K562 (cell line): ENCODE results near the gene TSGA10. TPM values are rescaled to one million over a fixed set of nuclear protein-coding genes. Genes with fewer than 3 reads are reported as not detected.

ENCODE experiments used
- ATAC-seq: fragments of 200-7000 bp; cut with Tn5 transposase; 3 replicates; pipeline ENCODE4 v1.9.1; 2020; ENCODE audit warnings: moderate library complexity
- BruUV-seq: library from RNA; stranded (reverse); fragments of 400-500 nt; replicated peaks from 2 replicates; lab custom pipeline; 2021; lab: Mats Ljungman, UMichigan
- CTCF ChIA-PET: fragments of 300-600 bp; formaldehyde crosslinking; extraction: SDS; loops from one replicate; lab custom pipeline; 2021; ENCODE audit warnings: low intra/inter-chr PET ratio; lab: Yijun Ruan, JAX
- POLR2A ChIA-PET: fragments of 300-600, 350-650 bp; sonication (Branson Sonifier 250); formaldehyde crosslinking; extraction: SDS; loops from one replicate; lab custom pipeline; 2021; ENCODE audit warnings: antibody characterized with exemption, inconsistent platforms; lab: Yijun Ruan, JAX
- DNase-seq, 4 experiments: peaks; one replicate each; pipeline versions ENCODE4 v3.0.0 to v3.0.0-alpha.2; 2011 to 2018; ENCODE audit warnings: low spot score in 3 of 4, mixed read lengths in 3 of 4; ENCODE audit errors: extremely low read depth in 1 of 4
- FAIRE-seq: peaks from 2 replicates; lab custom pipeline; 2011; peaks lifted over from hg19 to GRCh38; lab: Jason Lieb, UNC
- H2AFZ ChIP-seq: 2 replicates; pipeline ENCODE4 v1.6.0; 2011; ENCODE audit warnings: low read depth, low read length, control low read depth, inconsistent platforms
- H3K27ac ChIP-seq: fragments of 200-600 bp; 3 replicates; pipeline ENCODE4 v1.8.0; 2011; ENCODE audit warnings: low read depth, mild to moderate bottlenecking, control low read depth, inconsistent platforms, low read length, moderate library complexity, mixed read lengths; ENCODE audit errors: extremely low read depth
- H3K27me3 ChIP-seq, 2 experiments: fragments of 300-600 bp in 1 of 2; 2 replicates in 1 of 2; 3 replicates in 1 of 2; pipeline versions ENCODE4 v1.6.0 to v1.8.0; 2011; ENCODE audit warnings: inconsistent platforms in 2 of 2, low read length in 2 of 2, mild to moderate bottlenecking in 1 of 2, mixed read lengths in 1 of 2, moderate library complexity in 1 of 2; ENCODE audit not compliant: control insufficient read depth in 2 of 2, insufficient read depth in 2 of 2
- H3K36me3 ChIP-seq: fragments of 300-600 bp; 3 replicates; pipeline ENCODE4 v1.8.0; 2011; ENCODE audit warnings: mild to moderate bottlenecking, low read length, inconsistent platforms; ENCODE audit not compliant: control insufficient read depth, insufficient read depth
- H3K4me1 ChIP-seq, 2 experiments: fragments of 200-600 bp in 1 of 2; replicated peaks in 1 of 2; 2 replicates in 1 of 2; 3 replicates in 1 of 2; pipeline versions ENCODE4 v1.5.1 to v1.8.0; 2011; ENCODE audit warnings: inconsistent platforms in 2 of 2, low read length in 2 of 2, mild to moderate bottlenecking in 1 of 2, mixed read lengths in 1 of 2, moderate library complexity in 1 of 2; ENCODE audit not compliant: control insufficient read depth in 2 of 2, insufficient read depth in 2 of 2
- H3K4me2 ChIP-seq: 2 replicates; pipeline ENCODE4 v1.6.1; 2011; ENCODE audit warnings: low read length, control low read depth, inconsistent platforms, mixed read lengths; ENCODE audit not compliant: insufficient read depth
- H3K4me3 ChIP-seq: fragments of 200-600 bp; sonication (generic), shearing (Covaris generic); 2 replicates; pipeline ENCODE4 v1.5.1; 2016; ENCODE audit warnings: control low read depth, inconsistent platforms
- H3K79me2 ChIP-seq: fragments of 200-600 bp; 3 replicates; pipeline ENCODE4 v1.8.0; 2011; ENCODE audit warnings: low read length, inconsistent platforms; ENCODE audit not compliant: control insufficient read depth, insufficient read depth
- H3K9ac ChIP-seq, 2 experiments: 2 replicates each; pipeline versions ENCODE4 v1.6.0 to v1.6.1; 2011; ENCODE audit warnings: low read depth in 2 of 2, low read length in 2 of 2, control low read depth in 1 of 2, inconsistent platforms in 1 of 2, mild to moderate bottlenecking in 1 of 2, mixed read lengths in 1 of 2; ENCODE audit not compliant: insufficient read depth in 1 of 2
- H3K9me1 ChIP-seq: one replicate; pipeline ENCODE4 v1.6.0; 2011; ENCODE audit warnings: inconsistent platforms, mild to moderate bottlenecking, low read length, moderate library complexity; ENCODE audit not compliant: control insufficient read depth, insufficient read depth
- H3K9me3 ChIP-seq: replicated peaks from 2 replicates; pipeline ENCODE4 v1.5.1; 2011; ENCODE audit warnings: low read depth, low read length, inconsistent platforms; ENCODE audit not compliant: control insufficient read depth, insufficient read depth
- H4K20me1 ChIP-seq: replicated peaks from 2 replicates; pipeline ENCODE4 v1.6.1; 2011; ENCODE audit warnings: low read length, inconsistent platforms, mixed read lengths; ENCODE audit not compliant: control insufficient read depth, insufficient read depth
- CAMTA2 ChIP-seq: fragments of 250-450 bp; sonication (Bioruptor Pico); conservative IDR thresholded peaks from 2 replicates; pipeline ENCODE4 v1.5.1; 2022
- DPF2 ChIP-seq: fragments of 450-650 bp; IDR thresholded peaks from 2 replicates; pipeline ENCODE4 v1.6.1; 2016
- ESRRB ChIP-seq: fragments of 250-450 bp; sonication (Bioruptor Pico); IDR thresholded peaks from 2 replicates; pipeline ENCODE4 v1.5.0; 2020; ENCODE audit warnings: mild to moderate bottlenecking, moderate library complexity, borderline replicate concordance
- ETV6 ChIP-seq, 3 experiments: fragments of 150-350 bp in 1 of 3; sonication (generic) in 1 of 3; formaldehyde crosslinking in 1 of 3; IDR thresholded peaks; 2 replicates each; pipeline versions ENCODE4 v1.6.1 to v1.8.0; 2014 to 2022; ENCODE audit warnings: borderline replicate concordance in 2 of 3, low read depth in 2 of 3, antibody characterized with exemption in 1 of 3, low read length in 1 of 3, mild to moderate bottlenecking in 1 of 3, missing genetic modification reagents in 1 of 3
- HDGF ChIP-seq: fragments of 450-650 bp; IDR thresholded peaks from 2 replicates; pipeline ENCODE4 v1.6.1; 2016
- HNRNPH1 ChIP-seq: fragments of 200-400 bp; formaldehyde crosslinking; optimal IDR thresholded peaks from 2 replicates; pipeline ENCODE3; 2017; ENCODE audit warnings: low read depth, mild to moderate bottlenecking, low read length, moderate library complexity
- MTA3 ChIP-seq: fragments of 450-650 bp; formaldehyde crosslinking; IDR thresholded peaks from 2 replicates; pipeline ENCODE4 v1.6.1; 2017; ENCODE audit warnings: mild to moderate bottlenecking, borderline replicate concordance
- NFRKB ChIP-seq: fragments of 450-650 bp; IDR thresholded peaks from 2 replicates; pipeline ENCODE4 v1.6.1; 2016; ENCODE audit warnings: low read depth
- NUFIP1 ChIP-seq: fragments of 450-650 bp; IDR thresholded peaks from 2 replicates; pipeline ENCODE4 v1.6.1; 2018; ENCODE audit not compliant: partially characterized antibody
- PHB2 ChIP-seq: fragments of 450-650 bp; IDR thresholded peaks from 2 replicates; pipeline ENCODE4 v1.6.1; 2017; ENCODE audit warnings: low read depth
- PHTF2 ChIP-seq: fragments of 250-450 bp; sonication (Bioruptor Pico); IDR thresholded peaks from 2 replicates; pipeline ENCODE4 v1.5.0; 2021; ENCODE audit warnings: mild to moderate bottlenecking
- POLR2A ChIP-seq: fragments of 450-650 bp; conservative IDR thresholded peaks from 2 replicates; pipeline ENCODE4 v1.6.1; 2016
- POLR2AphosphoS2 ChIP-seq: IDR thresholded peaks from 2 replicates; pipeline ENCODE4 v1.6.1; 2012; ENCODE audit warnings: low read length, improper control_type of control experiment
- SMAD1 ChIP-seq: fragments of 150-350 bp; IDR thresholded peaks from 2 replicates; pipeline ENCODE4 v1.6.1; 2014; ENCODE audit warnings: low read length, low read depth; ENCODE audit not compliant: partially characterized antibody
- STAT5B ChIP-seq: fragments of 250-450 bp; sonication (Bioruptor Pico); IDR thresholded peaks from 2 replicates; pipeline ENCODE4 v1.8.0; 2021; ENCODE audit warnings: mild to moderate bottlenecking, inconsistent platforms
- TARDBP ChIP-seq: fragments of 450-650 bp; IDR thresholded peaks from 2 replicates; pipeline ENCODE4 v1.6.1; 2016
- ZNF217 ChIP-seq: sonication (generic); formaldehyde crosslinking; IDR thresholded peaks from 2 replicates; pipeline ENCODE4 v1.8.0; 2022; ENCODE audit warnings: mild to moderate bottlenecking, missing genetic modification reagents
- ZNF76 ChIP-seq: fragments of 250-450 bp; sonication (Bioruptor Pico); IDR thresholded peaks from 2 replicates; pipeline ENCODE4 v1.4.0; 2020; ENCODE audit warnings: mild to moderate bottlenecking, moderate library complexity, borderline replicate concordance
- WGBS: fragments of 100-300 bp; shearing (Covaris generic); methylation state at CpG from one replicate; pipeline ENCODE4 v1.1.6; 2016; ENCODE audit warnings: low coverage, mixed read lengths; ENCODE audit not compliant: insufficient coverage; ENCODE audit errors: missing lambda C conversion rate; 5-methylcytosine and 5-hydroxymethylcytosine counted together
- in situ Hi-C: fragments of 300-500 bp; cut with MboI; formaldehyde crosslinking; loops from 4 replicates; pipeline ENCODE4 v1.15.0; 2018; ENCODE audit warnings: inconsistent platforms, mixed read lengths
- intact Hi-C: fragments of 100-400 bp; cut with micrococcal nuclease; formaldehyde crosslinking; loops from 2 replicates; pipeline ENCODE4 v1.14.2; 2022
- polyA plus RNA-seq, 8 experiments: library from polyadenylated mRNA; depleted of rRNA in 4 of 8; stranded (reverse) in 5 of 8; unstranded in 3 of 8; fragments of >200 nt; fragmentation: Nextera tagmentation in 2 of 8; fragmentation: Illumina TruSeq in 1 of 8; extraction: Ambion mirVana in 2 of 8; extraction: Trizol in 1 of 8; gene quantifications; 2 replicates each; pipeline versions ENCODE4 v1.2.1 to v1.2.3, GENCODE V29; 2011 to 2014; ENCODE audit warnings: inconsistent platforms in 1 of 8, missing spikeins in 1 of 8
- total RNA-seq, 7 experiments: library from RNA; depleted of rRNA in 6 of 7; stranded (reverse); fragments of >200 nt in 6 of 7; fragmentation: Illumina TruSeq in 2 of 7; extraction: Trizol in 2 of 7; gene quantifications; 2 replicates each; pipeline versions ENCODE4 v1.2.1 to v1.2.3, GENCODE V29; 2011 to 2021; ENCODE audit warnings: low replicate concordance in 1 of 7
- TF ChIP-seq, protein P1 (sequence below): sonication (generic); formaldehyde crosslinking; IDR thresholded peaks from 2 replicates; pipeline ENCODE4 v1.5.0; 2020; ENCODE audit warnings: missing genetic modification reagents
- TF ChIP-seq, protein P2 (sequence below): sonication (generic); formaldehyde crosslinking; IDR thresholded peaks from 2 replicates; pipeline ENCODE4 v1.8.0; 2023; ENCODE audit warnings: missing genetic modification reagents, mild to moderate bottlenecking, borderline replicate concordance

The TSGA10 gene
- total and polyA plus RNA-seq, 9 of the 15 experiments (the other 6 are each of a cell fraction or from before 2014, with no cell fraction given) = 2.1 to 11.3 (median 3.2) TPM

DNA sequence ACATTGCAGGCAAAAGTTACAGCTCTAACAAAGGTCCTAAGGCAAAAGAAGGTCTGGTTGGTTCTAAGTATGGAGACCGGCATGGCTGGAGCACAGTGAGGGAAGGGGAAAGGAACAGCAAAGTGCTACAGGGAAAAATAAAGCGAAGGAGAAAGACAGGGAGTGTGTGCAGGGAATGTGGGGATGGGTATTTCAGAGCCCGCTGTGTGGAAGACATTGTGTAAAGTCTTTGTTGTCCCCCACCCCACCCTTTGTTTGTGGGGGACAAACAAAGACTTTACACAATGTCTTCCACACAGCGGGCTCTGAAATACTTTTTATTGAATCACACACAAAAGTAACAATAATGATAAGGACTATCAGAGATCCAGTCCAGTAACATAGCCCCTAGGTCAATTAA is 42.1 kb downstream of the TSGA10 start:
- no peaks in the 10 kb centered on the region for H3K36me3 ChIP-seq
- FAIRE-seq (no peak), DNase-seq (no peak), ATAC-seq (no peak)
- TF ChIP-seq MTA3 = no peak
- no peak for TF ChIP-seq DPF2
- TF ChIP-seq NUFIP1 = no peak
- TF ChIP-seq TARDBP = no peak
- TF ChIP-seq HDGF = no peak
- TF ChIP-seq, protein P1, sequence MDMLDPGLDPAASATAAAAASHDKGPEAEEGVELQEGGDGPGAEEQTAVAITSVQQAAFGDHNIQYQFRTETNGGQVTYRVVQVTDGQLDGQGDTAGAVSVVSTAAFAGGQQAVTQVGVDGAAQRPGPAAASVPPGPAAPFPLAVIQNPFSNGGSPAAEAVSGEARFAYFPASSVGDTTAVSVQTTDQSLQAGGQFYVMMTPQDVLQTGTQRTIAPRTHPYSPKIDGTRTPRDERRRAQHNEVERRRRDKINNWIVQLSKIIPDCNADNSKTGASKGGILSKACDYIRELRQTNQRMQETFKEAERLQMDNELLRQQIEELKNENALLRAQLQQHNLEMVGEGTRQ (CRISPR knock-in tag) = no peak
- no peak for TF ChIP-seq STAT5B (CRISPR knock-in tag)
- no peak for TF ChIP-seq CAMTA2 (CRISPR knock-in tag)
- TF ChIP-seq ETV6 (IDR thresholded peaks at IDR 0.05; ENCODE audit: borderline replicate concordance in 1 of 2, low read depth in 2 of 2, low read length in 1 of 2) = no peak
- no peak for TF ChIP-seq ETV6 (CRISPR knock-in tag; IDR thresholded peaks at IDR 0.05; ENCODE audit: borderline replicate concordance)
- no peak for TF ChIP-seq HNRNPH1
- TF ChIP-seq, protein P2, sequence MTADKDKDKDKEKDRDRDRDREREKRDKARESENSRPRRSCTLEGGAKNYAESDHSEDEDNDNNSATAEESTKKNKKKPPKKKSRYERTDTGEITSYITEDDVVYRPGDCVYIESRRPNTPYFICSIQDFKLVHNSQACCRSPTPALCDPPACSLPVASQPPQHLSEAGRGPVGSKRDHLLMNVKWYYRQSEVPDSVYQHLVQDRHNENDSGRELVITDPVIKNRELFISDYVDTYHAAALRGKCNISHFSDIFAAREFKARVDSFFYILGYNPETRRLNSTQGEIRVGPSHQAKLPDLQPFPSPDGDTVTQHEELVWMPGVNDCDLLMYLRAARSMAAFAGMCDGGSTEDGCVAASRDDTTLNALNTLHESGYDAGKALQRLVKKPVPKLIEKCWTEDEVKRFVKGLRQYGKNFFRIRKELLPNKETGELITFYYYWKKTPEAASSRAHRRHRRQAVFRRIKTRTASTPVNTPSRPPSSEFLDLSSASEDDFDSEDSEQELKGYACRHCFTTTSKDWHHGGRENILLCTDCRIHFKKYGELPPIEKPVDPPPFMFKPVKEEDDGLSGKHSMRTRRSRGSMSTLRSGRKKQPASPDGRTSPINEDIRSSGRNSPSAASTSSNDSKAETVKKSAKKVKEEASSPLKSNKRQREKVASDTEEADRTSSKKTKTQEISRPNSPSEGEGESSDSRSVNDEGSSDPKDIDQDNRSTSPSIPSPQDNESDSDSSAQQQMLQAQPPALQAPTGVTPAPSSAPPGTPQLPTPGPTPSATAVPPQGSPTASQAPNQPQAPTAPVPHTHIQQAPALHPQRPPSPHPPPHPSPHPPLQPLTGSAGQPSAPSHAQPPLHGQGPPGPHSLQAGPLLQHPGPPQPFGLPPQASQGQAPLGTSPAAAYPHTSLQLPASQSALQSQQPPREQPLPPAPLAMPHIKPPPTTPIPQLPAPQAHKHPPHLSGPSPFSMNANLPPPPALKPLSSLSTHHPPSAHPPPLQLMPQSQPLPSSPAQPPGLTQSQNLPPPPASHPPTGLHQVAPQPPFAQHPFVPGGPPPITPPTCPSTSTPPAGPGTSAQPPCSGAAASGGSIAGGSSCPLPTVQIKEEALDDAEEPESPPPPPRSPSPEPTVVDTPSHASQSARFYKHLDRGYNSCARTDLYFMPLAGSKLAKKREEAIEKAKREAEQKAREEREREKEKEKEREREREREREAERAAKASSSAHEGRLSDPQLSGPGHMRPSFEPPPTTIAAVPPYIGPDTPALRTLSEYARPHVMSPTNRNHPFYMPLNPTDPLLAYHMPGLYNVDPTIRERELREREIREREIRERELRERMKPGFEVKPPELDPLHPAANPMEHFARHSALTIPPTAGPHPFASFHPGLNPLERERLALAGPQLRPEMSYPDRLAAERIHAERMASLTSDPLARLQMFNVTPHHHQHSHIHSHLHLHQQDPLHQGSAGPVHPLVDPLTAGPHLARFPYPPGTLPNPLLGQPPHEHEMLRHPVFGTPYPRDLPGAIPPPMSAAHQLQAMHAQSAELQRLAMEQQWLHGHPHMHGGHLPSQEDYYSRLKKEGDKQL (CRISPR knock-in tag) = no peak
- no peak for TF ChIP-seq PHB2
- TF ChIP-seq POLR2AphosphoS2 = no peak
- TF ChIP-seq PHTF2 = no peak
- no peak for TF ChIP-seq ZNF217 (CRISPR knock-in tag)
- TF ChIP-seq ESRRB (CRISPR knock-in tag) = no peak
- no peak for TF ChIP-seq SMAD1
- TF ChIP-seq ZNF76 (CRISPR knock-in tag) = no peak
- no peak for TF ChIP-seq POLR2A
- TF ChIP-seq NFRKB = no peak
- no peaks in the 10 kb centered on the region for H3K9me1 ChIP-seq
- 8% methylated on average over 4 of the region's 4 CpGs for WGBS
- no peak overlapping the region for H3K4me3 ChIP-seq
- 0 out of 5 replicates have a peak, but pooled peaks cover 0 to 2% of the 10 kb centered on the region in 2 experiments for H3K27me3 ChIP-seq
- H4K20me1 ChIP-seq = no peaks in the 10 kb centered on the region
- POLR2A ChIA-PET = no interaction called here
- in situ Hi-C loops (no loop called here), intact Hi-C loops (no loop called here)
- no peaks in the 10 kb centered on the region for H3K4me1 ChIP-seq
- H3K4me2 ChIP-seq = no peak overlapping the region
- no peaks in the 10 kb centered on the region for H3K9me3 ChIP-seq
- H2AFZ ChIP-seq = no peak overlapping the region
- CTCF ChIA-PET = no interaction called here
- H3K9ac ChIP-seq = no peak overlapping the region
- H3K79me2 ChIP-seq = no peaks in the 10 kb centered on the region
- BruUV-seq = no TSS peak
- H3K27ac ChIP-seq = no peak overlapping the region
